Measurements from ENCODE around the gene HNMT.
"Not testable (repeated sequence)": the region's sequence is repeated elsewhere in the genome, so short reads cannot be mapped to it uniquely, and the experiment has no call there.

The HNMT gene

GRCh38 chr2:137977790-137978189, 13.5 kb downstream of the HNMT start:
- no peak for DNase-seq

DNA sequence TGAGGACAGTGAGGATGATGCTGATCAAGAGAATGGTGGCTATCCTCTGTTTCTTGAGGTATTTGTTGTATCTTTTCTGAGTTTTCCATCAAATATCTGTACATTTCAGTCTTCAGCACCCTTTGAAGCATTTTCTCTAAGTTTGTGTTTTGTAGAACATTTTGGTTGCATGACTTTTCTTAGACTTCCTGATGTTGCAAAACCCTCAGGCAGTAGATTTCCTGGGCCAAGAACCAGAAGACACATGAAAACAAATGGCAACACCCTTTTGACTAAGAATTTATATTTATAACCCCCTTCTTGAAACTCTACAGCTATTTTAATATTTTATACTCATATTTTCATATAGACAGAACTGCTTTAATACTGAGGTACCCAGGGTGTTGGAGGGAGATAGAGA, 16.2 kb downstream of the HNMT start:
- no peak for DNase-seq

DNA sequence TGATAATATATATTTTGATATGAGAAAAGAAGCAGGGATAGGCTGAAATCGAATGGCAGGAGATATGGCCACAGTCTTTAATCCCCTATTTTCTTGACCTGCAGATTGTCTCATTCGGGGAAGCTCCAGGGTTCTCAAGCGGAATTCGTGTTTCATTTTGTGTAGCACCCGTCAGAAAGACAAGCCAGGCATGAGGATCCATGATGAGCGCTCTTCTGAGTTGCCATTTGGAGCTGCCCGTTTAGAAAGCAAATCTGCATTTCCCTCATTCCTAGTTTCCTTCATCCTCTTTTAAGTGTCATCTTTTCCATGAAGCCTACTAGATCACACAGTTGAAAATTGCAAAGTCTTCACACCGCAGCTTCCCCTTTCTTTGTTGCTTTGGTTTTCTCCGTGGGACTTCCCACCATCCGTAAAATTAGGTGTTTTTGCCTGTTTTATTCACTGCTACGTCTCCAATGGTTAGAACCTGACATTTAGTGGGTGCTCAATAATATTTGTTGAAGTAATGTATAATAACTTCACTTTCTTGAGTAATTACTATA, 16.9 kb downstream of the HNMT start:
- DNase-seq: no peak

- DNase-seq: no peak
Observed at GRCh38 chr2:137983581-137983980, 19.3 kb downstream of the HNMT start.

GRCh38 chr2:137986268-137986667, 22.0 kb downstream of the HNMT start:
- DNase-seq: no peak

GRCh38 chr2:137987011-137987410, 22.7 kb downstream of the HNMT start:
- DNase-seq: no peak

DNA sequence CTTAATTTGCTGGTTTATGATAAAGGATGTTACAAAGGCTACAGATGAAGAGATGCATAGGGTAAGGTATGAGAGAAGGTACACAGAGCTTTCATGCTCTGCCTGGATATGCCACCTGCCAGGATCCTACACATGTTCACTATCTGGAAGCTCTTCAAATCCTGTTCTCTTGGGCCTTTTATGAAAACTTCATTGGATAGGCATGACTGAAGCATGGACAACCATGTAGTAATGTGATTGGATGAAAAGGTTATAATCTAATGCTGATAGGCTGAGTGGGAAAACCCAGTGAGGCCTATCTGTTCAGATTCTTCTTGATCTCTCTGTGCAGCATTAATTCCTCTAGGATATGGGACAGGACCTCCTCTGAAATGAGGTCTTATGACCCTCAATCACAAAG, 26.8 kb downstream of the HNMT start:
- DNase-seq: no peak

- no peak for DNase-seq
Observed at GRCh38 chr2:137992039-137992646, 27.9 kb downstream of the HNMT start.

GRCh38 chr2:137993715-137994476, 29.6 kb downstream of the HNMT start:
- not testable (repeated sequence) for DNase-seq

GRCh38 chr2:137995368-137995767, 31.1 kb downstream of the HNMT start:
- not testable (repeated sequence) for DNase-seq

DNA sequence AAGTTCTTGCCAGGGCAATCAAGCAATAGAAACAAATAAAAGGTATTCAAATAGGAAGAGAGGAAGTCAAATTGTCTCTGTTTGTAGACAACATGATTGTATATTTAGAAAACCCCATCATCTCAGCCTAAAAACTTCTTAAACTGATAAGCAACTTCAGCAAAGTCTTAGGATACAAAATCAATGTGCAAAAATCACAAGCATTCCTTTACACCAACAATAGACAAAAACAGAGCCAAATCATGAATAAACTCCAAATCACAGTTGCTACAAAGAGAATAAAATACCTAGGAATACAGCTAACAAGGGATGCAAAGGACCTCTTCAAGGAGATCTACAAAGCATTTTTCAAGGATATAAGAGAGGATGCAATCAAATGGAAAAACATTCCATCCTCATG, 31.9 kb downstream of the HNMT start:
- not testable (repeated sequence) for DNase-seq

DNA sequence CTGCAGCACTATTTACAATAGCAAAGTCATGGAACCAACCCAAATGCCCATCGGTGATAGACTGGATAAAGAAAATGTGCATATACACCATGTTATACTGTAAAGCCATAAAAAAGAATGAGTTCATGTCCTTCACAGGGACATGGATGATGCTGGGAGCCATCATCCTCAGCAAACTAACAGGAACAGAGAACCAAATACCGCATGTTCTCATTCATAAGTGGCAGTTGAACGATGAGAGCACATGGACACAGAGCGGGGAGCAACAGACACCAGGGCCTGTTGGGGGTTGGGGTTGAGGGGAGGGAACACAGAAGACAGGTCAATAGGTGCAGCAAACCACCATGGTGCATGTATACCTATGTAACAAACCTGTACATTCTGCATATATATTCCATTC, 33.5 kb downstream of the HNMT start:
- no peak for DNase-seq

GRCh38 chr2:137998503-137998902, 34.2 kb downstream of the HNMT start:
- DNase-seq: no peak

GRCh38 chr2:137999273-137999672, 35.0 kb downstream of the HNMT start:
- DNase-seq: no peak

DNA sequence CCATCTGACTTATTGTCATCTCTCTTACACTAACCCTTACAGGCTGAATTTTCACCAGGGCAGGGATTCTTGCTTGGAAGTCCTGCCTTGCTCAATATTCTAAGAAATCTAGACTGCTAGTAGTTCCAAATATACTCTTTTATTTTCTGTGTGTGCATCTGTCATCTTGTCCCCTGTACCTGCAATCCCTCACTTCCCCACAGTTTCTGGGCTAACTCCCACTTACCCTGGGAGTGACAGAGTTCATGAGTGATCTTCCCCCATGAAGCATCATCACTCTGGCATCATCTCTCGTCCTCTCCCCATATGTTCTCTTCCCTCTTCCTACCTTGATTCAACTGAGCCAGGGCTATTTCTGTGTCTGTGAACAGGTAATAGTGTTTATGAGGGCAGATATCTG, 35.7 kb downstream of the HNMT start:
- no peak for DNase-seq

GRCh38 chr2:138000796-138001195, 36.5 kb downstream of the HNMT start:
- no peak for DNase-seq

DNA sequence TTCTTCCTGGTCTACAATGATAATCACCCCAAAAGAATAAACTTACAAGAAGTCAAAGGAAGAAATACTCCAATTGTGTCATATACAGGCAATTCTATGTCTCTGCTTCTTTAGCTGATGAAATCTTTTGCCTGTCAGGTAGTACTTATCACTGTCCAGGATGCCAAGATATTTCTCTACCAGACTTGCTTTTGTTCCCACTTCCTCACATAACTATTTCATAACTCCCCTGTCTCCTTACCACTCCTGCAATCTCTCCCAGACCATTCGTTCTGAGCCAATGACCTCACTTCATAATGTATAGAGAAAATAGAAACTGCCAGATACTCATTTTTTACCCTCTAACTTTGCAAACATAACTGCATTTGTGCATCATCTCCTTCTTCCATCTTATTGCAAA, 39.1 kb downstream of the HNMT start:
- no peak for DNase-seq

DNA sequence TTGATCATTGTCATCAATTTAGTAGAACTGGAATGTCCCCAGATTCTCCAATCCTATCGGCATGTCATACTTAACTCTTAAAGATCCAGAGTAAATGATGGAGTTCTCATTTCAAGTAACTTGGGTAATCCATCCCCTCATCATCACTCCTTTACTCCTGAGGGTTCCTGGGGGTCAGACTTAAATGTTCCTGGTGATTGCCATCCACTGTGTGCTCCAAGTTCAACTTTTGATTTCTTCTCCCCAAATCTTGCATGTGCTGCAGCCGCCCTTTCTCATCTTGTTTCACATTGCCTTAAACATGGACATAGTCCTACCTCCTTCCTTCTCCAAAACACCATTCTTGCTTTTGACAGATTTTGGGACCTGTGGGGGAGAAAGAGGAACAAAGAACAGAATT, 43.2 kb downstream of the HNMT start:
- no peak for DNase-seq

GRCh38 chr2:138009622-138010021, 45.3 kb downstream of the HNMT start:
- no peak for DNase-seq

GRCh38 chr2:138010890-138011289, 46.6 kb downstream of the HNMT start:
- no peak for DNase-seq

GRCh38 chr2:138012082-138012481, 47.8 kb downstream of the HNMT start:
- DNase-seq: no peak

- no peak for DNase-seq
Observed at GRCh38 chr2:138012968-138013367, 48.7 kb downstream of the HNMT start.

DNA sequence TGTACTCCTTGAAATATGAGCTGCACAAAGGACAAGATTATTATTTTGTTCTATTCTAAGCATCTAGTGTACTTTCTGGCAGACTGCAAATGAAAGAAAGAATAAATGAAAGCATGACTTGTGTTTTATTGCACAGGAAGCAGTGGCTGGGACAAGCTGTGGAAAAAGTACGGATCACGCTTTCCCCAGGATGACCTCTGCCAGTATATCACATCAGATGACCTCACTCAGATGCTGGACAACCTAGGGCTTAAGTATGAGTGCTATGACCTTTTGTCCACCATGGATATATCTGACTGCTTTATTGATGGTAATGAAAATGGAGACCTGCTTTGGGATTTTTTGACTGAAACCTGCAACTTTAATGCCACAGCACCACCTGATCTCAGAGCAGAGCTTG, 49.4 kb downstream of the HNMT start:
- no peak for DNase-seq

DNA sequence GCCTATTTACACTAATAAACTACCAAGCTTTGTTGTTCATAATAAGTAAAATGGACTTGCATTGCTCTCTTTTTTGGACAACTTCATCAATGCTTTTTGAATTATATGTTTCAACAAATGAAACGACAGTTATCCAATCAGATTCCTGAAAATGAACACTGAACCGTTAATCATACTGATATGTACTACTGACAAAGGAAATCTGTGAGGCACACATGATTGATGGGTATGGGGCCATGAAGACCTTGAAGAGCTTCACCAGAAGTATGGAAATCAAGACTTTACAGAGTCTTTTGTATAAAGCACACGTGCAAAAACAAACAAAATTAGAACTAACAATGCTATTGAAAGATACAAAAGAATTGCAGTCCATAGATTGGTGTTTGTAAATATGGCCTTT, 51.2 kb downstream of the HNMT start:
- DNase-seq: no peak

Measured in CD4-positive, alpha-beta T cell treated with Interleukin-10 for 1 hour (primary cell).